H1 (cell line): ENCODE measurements around the gene COX5B. TPM values are rescaled to one million over a fixed set of nuclear protein-coding genes. Genes with fewer than 3 reads are reported as not detected.

ENCODE experiments used
- FOSL1 ChIP-seq: IDR thresholded peaks from 2 replicates; pipeline ENCODE4 v1.6.1; 2011; ENCODE audit warnings: mild to moderate bottlenecking, low read depth, low read length, moderate library complexity; ENCODE audit not compliant: insufficient read depth
- SIN3A ChIP-seq, 2 experiments: IDR thresholded peaks in 1 of 2; conservative IDR thresholded peaks in 1 of 2; 2 replicates each; pipeline ENCODE4 v1.6.1; 2011 to 2012; ENCODE audit warnings: low read length in 2 of 2, improper control_type of control experiment in 1 of 2, low read depth in 1 of 2, mild to moderate bottlenecking in 1 of 2
- SP1 ChIP-seq: IDR thresholded peaks from 2 replicates; pipeline ENCODE4 v1.6.1; 2011; ENCODE audit warnings: low read depth, low read length
- TAF7 ChIP-seq: optimal IDR thresholded peaks from 2 replicates; pipeline ENCODE3; 2011; ENCODE audit warnings: low read depth, mild to moderate bottlenecking, inconsistent platforms, low read length, moderate library complexity, borderline replicate concordance
- polyA plus RNA-seq, 7 experiments: library from polyadenylated mRNA; depleted of rRNA in 3 of 7; stranded (reverse) in 5 of 7; unstranded in 2 of 7; fragments of >200 nt in 5 of 7; fragments of 200-250 nt in 2 of 7; gene quantifications; 1 replicate in 5 of 7; 2 replicates in 1 of 7; 4 replicates in 1 of 7; pipeline versions ENCODE4 v1.2.1 to v1.2.3, GENCODE V29; 2011 to 2013; ENCODE audit warnings: missing spikeins in 2 of 7, mixed read lengths in 2 of 7
- total RNA-seq: library from RNA; stranded (reverse); fragmentation: NEBNext Ultra II Directional; extraction: Animal tissue kit (Norgen Biotek cat#: 25700); gene quantifications from 2 replicates; pipeline ENCODE4 v1.2.1, GENCODE V29; 2021
- TF ChIP-seq, protein P1 (sequence below): IDR thresholded peaks from 2 replicates; pipeline ENCODE4 v1.6.1; 2012; ENCODE audit warnings: low read length, inconsistent platforms

The COX5B gene
- total and polyA plus RNA-seq, 2 of the 8 experiments (the other 6 are each of a cell fraction or from before 2014, with no cell fraction given), result 233 to 468 TPM

- TF ChIP-seq FOSL1 (no peak), SP1 (no peak), TAF7 (no peak), SIN3A (conservative IDR thresholded peaks at IDR 0.05 in 1 of 2, IDR thresholded peaks at IDR 0.05 in 1 of 2; ENCODE audit: low read depth in 1 of 2, low read length in 2 of 2) (no peak)
- TF ChIP-seq, protein P1, sequence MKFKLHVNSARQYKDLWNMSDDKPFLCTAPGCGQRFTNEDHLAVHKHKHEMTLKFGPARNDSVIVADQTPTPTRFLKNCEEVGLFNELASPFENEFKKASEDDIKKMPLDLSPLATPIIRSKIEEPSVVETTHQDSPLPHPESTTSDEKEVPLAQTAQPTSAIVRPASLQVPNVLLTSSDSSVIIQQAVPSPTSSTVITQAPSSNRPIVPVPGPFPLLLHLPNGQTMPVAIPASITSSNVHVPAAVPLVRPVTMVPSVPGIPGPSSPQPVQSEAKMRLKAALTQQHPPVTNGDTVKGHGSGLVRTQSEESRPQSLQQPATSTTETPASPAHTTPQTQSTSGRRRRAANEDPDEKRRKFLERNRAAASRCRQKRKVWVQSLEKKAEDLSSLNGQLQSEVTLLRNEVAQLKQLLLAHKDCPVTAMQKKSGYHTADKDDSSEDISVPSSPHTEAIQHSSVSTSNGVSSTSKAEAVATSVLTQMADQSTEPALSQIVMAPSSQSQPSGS, result no peak
Measured at GRCh38 chr2:97661927-97662326, 16.1 kb downstream of the COX5B start (continued).
